Measurements from ENCODE around the gene DGKE. TPM values are rescaled to one million over a fixed set of nuclear protein-coding genes. Genes with fewer than 3 reads are reported as not detected.

DGKE gene
- total and polyA plus RNA-seq, 2 donors from 2014 or later: 1.9 to 8.7 TPM

DNA sequence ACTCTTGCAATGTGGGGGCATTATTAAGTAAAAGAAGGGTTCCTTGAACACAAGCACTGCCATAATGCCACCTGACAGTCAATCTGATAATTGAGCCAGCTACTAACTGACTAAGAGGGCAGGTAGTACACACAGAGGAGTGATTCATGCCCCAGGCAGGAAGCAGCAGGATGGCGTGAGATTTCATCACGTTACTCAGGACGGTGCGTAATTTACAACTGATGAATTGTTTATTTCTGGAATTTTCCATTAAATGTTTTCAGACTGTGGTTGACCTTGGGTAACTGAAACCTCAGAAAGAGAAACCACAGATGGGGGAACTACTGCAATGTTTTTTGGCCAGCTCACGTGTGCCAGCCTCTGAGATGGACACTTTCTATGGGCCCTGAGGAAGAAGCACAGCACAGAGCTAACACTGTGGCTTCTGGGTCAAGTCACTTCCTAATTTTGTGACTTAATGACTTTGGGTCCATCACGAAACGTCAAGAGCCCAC lies 46.9 kb upstream of the DGKE start:
- Histone ChIP-seq H3K9ac (ENCODE audit: low read length in 3 of 3) (no peak overlapping the region), H3K27ac (ENCODE audit: low read depth in 2 of 2, low read length in 2 of 2) (no peak overlapping the region), H3K36me3 (ENCODE audit: control insufficient read depth in 2 of 3, insufficient read depth in 3 of 3, low read length in 3 of 3) (no peaks in the 10 kb centered on the region), H3K4me3 (ENCODE audit: low read length in 3 of 3) (no peak overlapping the region), H3K4me1 (ENCODE audit: control insufficient read depth in 2 of 3, insufficient read depth in 2 of 3, low read depth in 1 of 3, low read length in 3 of 3) (no peaks in the 10 kb centered on the region), H3K9me3 (ENCODE audit: control insufficient read depth in 2 of 3, insufficient read depth in 1 of 3, low read length in 3 of 3) (no peaks in the 10 kb centered on the region), H3K27me3 (ENCODE audit: control insufficient read depth, insufficient read depth, low read length) (peaks cover 2% of the 10 kb centered on the region)
- intact Hi-C loops (cut with DNase I): no loop called here
- DNase-seq (no peak), FAIRE-seq (no peak)
- TF ChIP-seq, protein P1, sequence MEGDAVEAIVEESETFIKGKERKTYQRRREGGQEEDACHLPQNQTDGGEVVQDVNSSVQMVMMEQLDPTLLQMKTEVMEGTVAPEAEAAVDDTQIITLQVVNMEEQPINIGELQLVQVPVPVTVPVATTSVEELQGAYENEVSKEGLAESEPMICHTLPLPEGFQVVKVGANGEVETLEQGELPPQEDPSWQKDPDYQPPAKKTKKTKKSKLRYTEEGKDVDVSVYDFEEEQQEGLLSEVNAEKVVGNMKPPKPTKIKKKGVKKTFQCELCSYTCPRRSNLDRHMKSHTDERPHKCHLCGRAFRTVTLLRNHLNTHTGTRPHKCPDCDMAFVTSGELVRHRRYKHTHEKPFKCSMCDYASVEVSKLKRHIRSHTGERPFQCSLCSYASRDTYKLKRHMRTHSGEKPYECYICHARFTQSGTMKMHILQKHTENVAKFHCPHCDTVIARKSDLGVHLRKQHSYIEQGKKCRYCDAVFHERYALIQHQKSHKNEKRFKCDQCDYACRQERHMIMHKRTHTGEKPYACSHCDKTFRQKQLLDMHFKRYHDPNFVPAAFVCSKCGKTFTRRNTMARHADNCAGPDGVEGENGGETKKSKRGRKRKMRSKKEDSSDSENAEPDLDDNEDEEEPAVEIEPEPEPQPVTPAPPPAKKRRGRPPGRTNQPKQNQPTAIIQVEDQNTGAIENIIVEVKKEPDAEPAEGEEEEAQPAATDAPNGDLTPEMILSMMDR (IDR thresholded peaks at IDR 0.05; ENCODE audit: borderline replicate concordance, extremely low read depth, insufficient read depth): no peak

DNA sequence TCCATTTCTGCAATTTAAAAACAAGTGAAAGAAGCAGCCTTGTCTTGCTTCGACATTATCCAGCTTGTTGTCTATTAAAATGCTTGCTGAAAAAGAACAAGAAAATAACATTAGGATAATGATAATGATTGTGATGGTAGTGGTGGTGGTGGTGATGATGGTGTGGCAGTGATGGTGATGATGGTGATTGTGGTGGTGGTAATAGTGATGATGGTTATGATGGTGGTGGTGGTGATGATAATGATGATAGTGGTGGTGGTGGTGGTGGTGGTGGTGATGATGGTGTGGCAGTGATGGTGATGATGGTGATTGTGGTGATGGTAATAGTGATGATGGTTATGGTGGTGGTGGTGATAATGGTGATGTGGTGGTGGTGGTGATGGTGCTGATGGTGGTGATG lies 41.7 kb upstream of the DGKE start:
- no peaks in the 10 kb centered on the region for H3K4me1 ChIP-seq (ENCODE audit: control insufficient read depth in 2 of 3, insufficient read depth in 2 of 3, low read depth in 1 of 3, low read length in 3 of 3)
- TF ChIP-seq, protein P1 (IDR thresholded peaks at IDR 0.05; ENCODE audit: borderline replicate concordance, extremely low read depth, insufficient read depth): no peak
- no peaks in the 10 kb centered on the region for H3K36me3 ChIP-seq (ENCODE audit: control insufficient read depth in 2 of 3, insufficient read depth in 3 of 3, low read length in 3 of 3)
- intact Hi-C loops (cut with DNase I): no loop called here
- H3K9me3 ChIP-seq (ENCODE audit: control insufficient read depth in 2 of 3, insufficient read depth in 1 of 3, low read length in 3 of 3): no peaks in the 10 kb centered on the region
- FAIRE-seq (no peak), DNase-seq (no peak)
- H3K27me3 ChIP-seq (ENCODE audit: control insufficient read depth, insufficient read depth, low read length): no peaks in the 10 kb centered on the region
- H3K9ac ChIP-seq (ENCODE audit: low read length in 3 of 3): no peak overlapping the region
- H3K4me3 ChIP-seq (ENCODE audit: low read length in 3 of 3): no peak overlapping the region
- no peak overlapping the region for H3K27ac ChIP-seq (ENCODE audit: low read depth in 2 of 2, low read length in 2 of 2)

DNA sequence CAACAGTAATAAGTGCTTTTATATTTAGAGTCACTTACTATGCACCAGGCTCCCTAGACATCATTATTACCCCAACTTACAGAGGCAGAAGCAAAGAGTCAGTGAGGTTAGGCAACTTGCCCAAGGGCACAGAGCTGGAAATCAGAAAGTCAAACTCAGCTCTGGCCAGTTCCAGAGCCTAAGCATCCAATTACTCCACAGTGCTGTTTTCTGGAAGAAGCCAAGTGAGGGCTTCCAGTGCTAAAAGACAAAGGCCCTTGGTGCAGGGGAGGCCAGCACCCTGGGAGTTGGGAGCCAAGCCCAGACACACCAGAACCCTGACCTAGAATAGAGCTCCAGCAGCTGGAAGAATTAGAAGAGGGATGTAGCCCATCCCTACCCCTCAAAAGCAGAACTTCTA lies 40.4 kb upstream of the DGKE start:
- intact Hi-C loops (cut with DNase I): no loop called here
- TF ChIP-seq, protein P1 (IDR thresholded peaks at IDR 0.05; ENCODE audit: borderline replicate concordance, extremely low read depth, insufficient read depth): no peak
- no peak for FAIRE-seq
- H3K36me3 ChIP-seq (ENCODE audit: control insufficient read depth in 2 of 3, insufficient read depth in 3 of 3, low read length in 3 of 3): no peaks in the 10 kb centered on the region
- no peak overlapping the region for H3K9ac ChIP-seq (ENCODE audit: low read length in 3 of 3)
- H3K27me3 ChIP-seq (ENCODE audit: control insufficient read depth, insufficient read depth, low read length): no peaks in the 10 kb centered on the region
- DNase-seq: no peak
- no peaks in the 10 kb centered on the region for H3K4me1 ChIP-seq (ENCODE audit: control insufficient read depth in 2 of 3, insufficient read depth in 2 of 3, low read depth in 1 of 3, low read length in 3 of 3)
- H3K9me3 ChIP-seq (ENCODE audit: control insufficient read depth in 2 of 3, insufficient read depth in 1 of 3, low read length in 3 of 3): no peaks in the 10 kb centered on the region
- H3K27ac ChIP-seq (ENCODE audit: low read depth in 2 of 2, low read length in 2 of 2): no peak overlapping the region
- H3K4me3 ChIP-seq (ENCODE audit: low read length in 3 of 3): no peak overlapping the region

DNA sequence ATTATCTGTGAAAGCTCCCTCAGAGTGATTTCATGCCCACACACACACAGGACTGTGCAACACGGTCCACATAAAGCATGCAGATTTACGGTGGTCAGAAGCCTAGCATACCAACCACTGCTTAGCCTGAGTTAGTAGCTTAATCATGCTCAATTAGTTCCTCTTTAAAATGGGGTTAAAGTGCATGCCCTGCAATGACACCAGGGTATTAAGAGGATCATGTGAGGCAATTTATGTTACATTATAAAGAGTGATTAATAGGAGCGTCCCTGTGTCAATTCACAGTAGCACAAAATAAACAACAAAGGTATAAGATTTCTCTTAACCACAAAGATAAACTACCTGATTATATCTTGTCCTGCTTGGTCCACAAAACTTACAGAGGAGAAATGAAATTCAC lies 40.0 kb upstream of the DGKE start:
- H3K4me3 ChIP-seq (ENCODE audit: low read length in 3 of 3): no peak overlapping the region
- FAIRE-seq (no peak), DNase-seq (peak in 1 of 5 donors; percentile 41)
- TF ChIP-seq, protein P1 (IDR thresholded peaks at IDR 0.05; ENCODE audit: borderline replicate concordance, extremely low read depth, insufficient read depth): no peak
- H3K27ac ChIP-seq (ENCODE audit: low read depth in 2 of 2, low read length in 2 of 2): no peak overlapping the region
- H3K27me3 ChIP-seq (ENCODE audit: control insufficient read depth, insufficient read depth, low read length): no peaks in the 10 kb centered on the region
- H3K36me3 ChIP-seq (ENCODE audit: control insufficient read depth in 2 of 3, insufficient read depth in 3 of 3, low read length in 3 of 3): no peaks in the 10 kb centered on the region
- no peaks in the 10 kb centered on the region for H3K9me3 ChIP-seq (ENCODE audit: control insufficient read depth in 2 of 3, insufficient read depth in 1 of 3, low read length in 3 of 3)
- intact Hi-C loops (cut with DNase I): no loop called here
- H3K9ac ChIP-seq (ENCODE audit: low read length in 3 of 3): no peak overlapping the region
- H3K4me1 ChIP-seq (ENCODE audit: control insufficient read depth in 2 of 3, insufficient read depth in 2 of 3, low read depth in 1 of 3, low read length in 3 of 3): no peaks in the 10 kb centered on the region
